GM12878 (cell line): Measurements from ENCODE around the gene ULBP3. TPM values are rescaled to one million over a fixed set of nuclear protein-coding genes. Genes with fewer than 3 reads are reported as not detected.

ENCODE experiments used
- ATAC-seq: fragments of 200-7000 bp; cut with Tn5 transposase; 3 replicates; pipeline ENCODE4 v1.9.1; 2020; ENCODE audit warnings: mild to moderate bottlenecking, moderate library complexity
- BruUV-seq: library from RNA; stranded (reverse); fragments of 400-500 nt; replicated peaks from 2 replicates; lab custom pipeline; 2021; lab: Mats Ljungman, UMichigan
- CTCF ChIA-PET: fragments of 300-600 bp; sonication (Branson Sonifier 250); formaldehyde crosslinking; extraction: SDS; loops from one replicate; lab custom pipeline; 2021; ENCODE audit warnings: inconsistent platforms; lab: Yijun Ruan, JAX
- POLR2A ChIA-PET: fragments of 350-600 bp; formaldehyde crosslinking; extraction: SDS; loops from one replicate; lab custom pipeline; 2021; ENCODE audit warnings: inconsistent platforms; lab: Charles Lee
- RAD21 ChIA-PET: fragments of 300-600 bp; sonication (Branson Sonifier 250); formaldehyde crosslinking; loops from one replicate; lab custom pipeline; 2023; ENCODE audit warnings: antibody characterized with exemption; ENCODE audit not compliant: unreplicated experiment; lab: Charles Lee
- SMC1A ChIA-PET: fragments of 300-600 bp; sonication (Branson Sonifier 250); formaldehyde crosslinking; loops from one replicate; lab custom pipeline; 2023; ENCODE audit not compliant: unreplicated experiment, uncharacterized antibody; lab: Charles Lee
- DNase-seq: peaks from one replicate; pipeline ENCODE4 v3.0.0-alpha.2; 2011; ENCODE audit warnings: low read depth, low spot score
- FAIRE-seq: peaks from 3 replicates; lab custom pipeline; 2011; peaks lifted over from hg19 to GRCh38; lab: Jason Lieb, UNC
- H2AFZ ChIP-seq: 2 replicates; pipeline ENCODE4 v1.6.0; 2011; ENCODE audit warnings: low read depth, low read length, control low read depth; ENCODE audit not compliant: control insufficient read depth
- H3K27ac ChIP-seq: 2 replicates; pipeline ENCODE4 v1.5.1; 2011; ENCODE audit warnings: control low read depth; ENCODE audit not compliant: control insufficient read depth, insufficient read depth
- H3K27me3 ChIP-seq, 2 experiments: replicated peaks in 1 of 2; 2 replicates each; pipeline versions ENCODE4 v1.6.0 to v1.6.1; 2011; ENCODE audit warnings: low read length in 1 of 2; ENCODE audit not compliant: control insufficient read depth in 2 of 2, insufficient read depth in 2 of 2
- H3K36me3 ChIP-seq, 2 experiments: 2 replicates each; pipeline ENCODE4 v1.5.1; 2011; ENCODE audit warnings: low read length in 1 of 2; ENCODE audit not compliant: control insufficient read depth in 2 of 2, insufficient read depth in 2 of 2
- H3K4me1 ChIP-seq: 2 replicates; pipeline ENCODE4 v1.6.1; 2011; ENCODE audit warnings: mild to moderate bottlenecking, low read length, moderate library complexity, mixed read lengths; ENCODE audit not compliant: control insufficient read depth, insufficient read depth
- H3K4me2 ChIP-seq: 2 replicates; pipeline ENCODE4 v1.6.0; 2011; ENCODE audit warnings: control low read depth; ENCODE audit not compliant: control insufficient read depth, insufficient read depth
- H3K4me3 ChIP-seq: fragments of 200-600 bp; sonication (generic); 2 replicates; pipeline ENCODE4 v1.5.1; 2016
- H3K79me2 ChIP-seq: 2 replicates; pipeline ENCODE4 v1.6.0; 2011; ENCODE audit warnings: low read length; ENCODE audit not compliant: control insufficient read depth, insufficient read depth
- H3K9ac ChIP-seq: 2 replicates; pipeline ENCODE4 v1.8.0; 2011; ENCODE audit warnings: low read length, control low read depth, mixed read lengths; ENCODE audit not compliant: control insufficient read depth, insufficient read depth
- H3K9me3 ChIP-seq: replicated peaks from 3 replicates; pipeline ENCODE4 v1.5.1; 2011; ENCODE audit warnings: mild to moderate bottlenecking, low read length; ENCODE audit not compliant: control insufficient read depth, insufficient read depth
- H4K20me1 ChIP-seq: 2 replicates; pipeline ENCODE4 v1.6.0; 2011; ENCODE audit not compliant: control insufficient read depth, insufficient read depth
- BRCA1 ChIP-seq: IDR thresholded peaks from 2 replicates; pipeline ENCODE4 v1.6.1; 2011; ENCODE audit warnings: low read depth, low read length, improper control_type of control experiment
- CBX3 ChIP-seq: fragments of 200-600 bp; sonication (generic); IDR thresholded peaks from 2 replicates; pipeline ENCODE4 v1.6.1; 2016; ENCODE audit warnings: low read depth, borderline replicate concordance
- CBX5 ChIP-seq: sonication (generic); IDR thresholded peaks from 2 replicates; pipeline ENCODE4 v1.6.1; 2016; ENCODE audit warnings: low read depth, moderate library complexity, mild to moderate bottlenecking, inconsistent platforms
- HDAC2 ChIP-seq: fragments of 200-600 bp; sonication (generic); IDR thresholded peaks from 2 replicates; pipeline ENCODE4 v1.6.1; 2017
- IRF4 ChIP-seq: IDR thresholded peaks from 2 replicates; pipeline ENCODE4 v1.6.1; 2011; ENCODE audit warnings: low read depth, low read length
- MEF2B ChIP-seq: fragments of 450-650 bp; IDR thresholded peaks from 2 replicates; pipeline ENCODE4 v1.6.1; 2018; ENCODE audit warnings: mild to moderate bottlenecking, moderate library complexity; ENCODE audit not compliant: partially characterized antibody, poor library complexity, severe bottlenecking
- NR2F1 ChIP-seq: fragments of 450-650 bp; conservative IDR thresholded peaks from 2 replicates; pipeline ENCODE4 v1.6.1; 2017; ENCODE audit warnings: mild to moderate bottlenecking
- RFX5 ChIP-seq: IDR thresholded peaks from 2 replicates; pipeline ENCODE4 v1.6.1; 2011; ENCODE audit warnings: low read depth, low read length, improper control_type of control experiment
- SMAD1 ChIP-seq: fragments of 450-650 bp; IDR thresholded peaks from 2 replicates; pipeline ENCODE4 v1.6.1; 2018; ENCODE audit warnings: mild to moderate bottlenecking, low read depth; ENCODE audit not compliant: partially characterized antibody
- SP1 ChIP-seq: IDR thresholded peaks from one replicate; pipeline ENCODE4 v1.6.1; 2011; ENCODE audit warnings: low read depth, low read length
- SREBF2 ChIP-seq: IDR thresholded peaks from 2 replicates; pipeline ENCODE4 v1.6.1; 2012; ENCODE audit warnings: mild to moderate bottlenecking, low read length
- WRNIP1 ChIP-seq: IDR thresholded peaks from 2 replicates; pipeline ENCODE4 v1.6.1; 2011; ENCODE audit warnings: low read depth, low read length, improper control_type of control experiment, borderline replicate concordance
- ZNF207 ChIP-seq: fragments of 450-650 bp; IDR thresholded peaks from 2 replicates; pipeline ENCODE4 v1.6.1; 2014; ENCODE audit warnings: antibody characterized with exemption, mild to moderate bottlenecking, borderline replicate concordance
- WGBS: methylation state at CpG from one replicate; pipeline ENCODE4 v1.1.6; 2016; ENCODE audit warnings: low lambda C conversion rate; ENCODE audit not compliant: insufficient replicate concordance, insufficient coverage; ENCODE audit errors: missing lambda C conversion rate; 5-methylcytosine and 5-hydroxymethylcytosine counted together
- in situ Hi-C: fragments of 300-500 bp; cut with MboI; formaldehyde crosslinking; loops from 9 replicates; pipeline ENCODE4 v1.14.3; 2018; ENCODE audit warnings: mixed read lengths
- intact Hi-C: fragments of 100-400 bp; cut with micrococcal nuclease; formaldehyde crosslinking; loops from one replicate; pipeline ENCODE4 v1.14.2; 2022; ENCODE audit not compliant: unreplicated experiment
- polyA plus RNA-seq, 11 experiments: library from polyadenylated mRNA; depleted of rRNA in 4 of 11; unstranded in 6 of 11; stranded (reverse) in 5 of 11; fragments of >200 nt; fragmentation: Nextera tagmentation in 4 of 11; fragmentation: Illumina TruSeq in 1 of 11; extraction: Ambion mirVana in 4 of 11; extraction: Trizol in 1 of 11; gene quantifications; 1 replicate in 1 of 11; 2 replicates in 10 of 11; pipeline versions ENCODE4 v1.2.1 to v1.2.3, GENCODE V29; 2011 to 2016; ENCODE audit warnings: inconsistent platforms in 2 of 11, missing spikeins in 2 of 11, low read depth in 1 of 11
- total RNA-seq, 4 experiments: library from RNA; depleted of rRNA in 3 of 4; stranded (reverse); fragments of >200 nt in 3 of 4; fragmentation: Illumina TruSeq in 1 of 4; extraction: Trizol in 1 of 4; gene quantifications; 2 replicates each; pipeline versions ENCODE4 v1.2.1 to v1.2.3, GENCODE V29; 2013 to 2021

The ULBP3 gene
- total and polyA plus RNA-seq, 10 of the 15 experiments (the other 5 are each of a cell fraction or from before 2014, with no cell fraction given): 0.08 to 0.16 TPM; not detected in 8

DNA sequence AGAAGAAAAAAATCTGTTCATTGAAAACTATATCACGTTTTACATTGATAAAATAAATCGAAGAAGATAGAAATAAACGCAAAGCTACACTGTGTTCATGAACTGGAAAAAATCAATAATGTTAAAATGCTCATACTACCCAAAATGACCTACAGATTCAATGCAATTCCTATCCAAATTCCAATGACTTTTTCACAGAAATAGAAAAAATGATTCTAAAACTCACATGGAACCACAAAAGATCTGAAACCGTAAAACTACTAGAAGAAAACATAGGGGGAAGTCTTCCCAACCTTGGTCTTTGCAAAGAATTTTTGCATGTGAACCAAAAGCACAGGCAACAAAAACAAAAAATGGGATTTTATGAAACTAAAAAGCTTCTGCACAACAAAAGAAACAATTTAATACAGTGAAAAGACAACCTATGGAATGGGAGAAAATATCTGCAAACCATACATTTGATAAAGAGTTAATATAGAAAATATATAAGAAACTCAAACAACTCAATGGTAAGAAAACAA is 33.9 kb upstream of the ULBP3 start:
- Histone ChIP-seq H3K4me2 (no peak overlapping the region), H3K9ac (no peak overlapping the region), H3K9me3 (no peaks in the 10 kb centered on the region), H3K27ac (no peak overlapping the region), H2AFZ (no peak overlapping the region), H3K36me3 (no peaks in the 10 kb centered on the region), H3K4me1 (no peaks in the 10 kb centered on the region), H3K4me3 (no peak overlapping the region), H4K20me1 (no peaks in the 10 kb centered on the region), H3K79me2 (no peaks in the 10 kb centered on the region), H3K27me3 (peaks cover 0 to 2% of the 10 kb centered on the region in 2 experiments; a peak in 1 of 4 replicates)
- RAD21 ChIA-PET: no interaction called here
- no peak for FAIRE-seq
- in situ Hi-C loops: no loop called here
- BruUV-seq: no TSS peak
- 59% methylated on average over 4 of the region's 4 CpGs for WGBS
- SMC1A ChIA-PET: no interaction called here
- DNase-seq: no peak
- POLR2A ChIA-PET: no interaction called here
- ATAC-seq: no peak
- intact Hi-C loops: no loop called here
- no peak for TF ChIP-seq CBX5
- TF ChIP-seq CBX3: no peak
- TF ChIP-seq SP1: no peak
- no peak for TF ChIP-seq RFX5
- no peak for TF ChIP-seq WRNIP1
- TF ChIP-seq ZNF207: no peak
- TF ChIP-seq SREBF2: no peak
- TF ChIP-seq IRF4: no peak
- TF ChIP-seq BRCA1: no peak
- TF ChIP-seq MEF2B: no peak
- TF ChIP-seq NR2F1: no peak
- no peak for TF ChIP-seq SMAD1
- TF ChIP-seq HDAC2: no peak
- CTCF ChIA-PET: interaction anchor here (0.6 kb wide), 1 partner anchor 28 kb away, joined by 3 read pairs; no protein-coding TSS in a partner anchor
